ENCODE data around the gene ROCK2.
"Not testable (repeated sequence)": the region's sequence is repeated elsewhere in the genome, so short reads cannot be mapped to it uniquely, and the experiment has no call there.

The ROCK2 gene

DNA sequence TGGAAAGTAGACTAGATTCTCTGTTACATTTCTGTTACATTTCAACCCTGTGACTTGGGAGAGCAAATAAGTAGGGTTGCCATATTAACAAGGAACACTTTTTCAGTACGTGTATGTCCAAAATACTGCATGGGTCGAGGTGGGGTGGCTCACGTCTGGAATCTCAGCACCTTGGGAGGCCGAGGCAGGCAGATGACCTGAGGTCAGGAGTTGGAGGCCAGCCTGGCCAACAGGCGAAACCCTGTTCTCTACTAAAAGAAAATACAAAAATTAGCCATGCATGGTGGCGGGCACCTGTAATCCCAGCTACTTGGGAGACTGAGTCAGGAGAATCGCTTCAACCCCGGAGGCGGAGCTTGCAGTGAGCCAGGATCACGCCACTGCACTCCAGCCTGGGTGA lies 178.0 kb downstream of the ROCK2 start:
- no peak for DNase-seq

GRCh38 chr2:11165046-11165445 lies 179.4 kb downstream of the ROCK2 start:
- DNase-seq: not testable (repeated sequence)

- DNase-seq: no peak
Measured at GRCh38 chr2:11163439-11164317, 180.8 kb downstream of the ROCK2 start.

DNA sequence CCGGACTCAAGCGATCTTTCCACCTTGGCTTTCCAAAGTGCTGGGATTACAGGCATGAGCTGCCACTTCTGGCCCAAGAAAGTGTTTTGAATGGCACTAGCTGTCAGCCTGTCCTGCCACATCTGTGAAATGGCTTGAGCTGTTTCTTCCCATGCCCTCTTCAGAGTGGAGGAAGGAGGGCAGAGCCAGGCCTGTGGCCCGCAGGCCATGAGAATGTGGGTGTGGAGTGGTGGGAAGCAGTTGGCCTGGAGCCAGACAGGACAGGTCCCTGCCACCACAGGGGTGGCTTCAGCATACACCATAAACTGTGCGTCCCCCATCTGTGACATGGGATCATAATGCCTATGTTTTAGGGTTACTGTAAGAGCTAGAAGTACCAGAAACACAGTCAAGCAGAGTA lies 182.7 kb downstream of the ROCK2 start:
- no peak for DNase-seq

DNA sequence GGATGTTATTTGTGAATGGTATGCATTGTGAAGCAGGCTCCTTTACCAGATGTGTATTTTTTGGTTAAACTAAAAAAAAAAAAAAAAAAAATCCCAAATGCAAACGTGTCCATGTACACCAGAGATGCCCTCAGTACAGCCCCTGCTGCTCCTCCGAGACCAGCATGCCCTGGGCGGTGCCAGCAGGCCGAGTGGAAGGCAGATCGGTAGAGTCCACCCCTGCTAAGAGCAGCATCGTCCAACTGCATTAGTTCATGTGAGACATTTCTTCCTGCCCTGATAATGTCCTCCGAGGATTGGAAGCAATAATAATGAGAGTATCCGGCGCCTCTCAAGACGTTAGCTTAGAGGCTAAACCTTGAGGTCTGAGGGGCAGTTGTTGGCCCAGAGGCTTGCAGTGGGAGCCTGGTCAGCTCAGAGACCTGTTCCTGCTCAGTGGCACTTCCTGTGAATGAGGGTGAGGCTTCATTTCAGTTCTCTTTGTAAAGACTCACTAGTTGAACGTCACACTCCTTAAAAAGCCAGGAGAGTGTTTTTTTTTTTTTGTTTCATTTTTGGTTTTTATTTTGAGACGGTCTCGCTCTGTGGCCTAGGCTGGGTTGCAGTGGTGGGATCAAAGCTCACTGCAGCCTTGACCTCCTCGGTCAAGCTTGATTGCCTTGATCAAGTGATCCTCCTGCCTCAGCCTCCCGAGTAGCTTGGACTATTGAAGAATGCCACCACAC lies 183.5 kb downstream of the ROCK2 start:
- peak; percentile 39 for DNase-seq

GRCh38 chr2:11160256-11160655 lies 184.2 kb downstream of the ROCK2 start:
- DNase-seq: no peak

GRCh38 chr2:11159574-11160170 lies 184.8 kb downstream of the ROCK2 start:
- no peak for DNase-seq

DNA sequence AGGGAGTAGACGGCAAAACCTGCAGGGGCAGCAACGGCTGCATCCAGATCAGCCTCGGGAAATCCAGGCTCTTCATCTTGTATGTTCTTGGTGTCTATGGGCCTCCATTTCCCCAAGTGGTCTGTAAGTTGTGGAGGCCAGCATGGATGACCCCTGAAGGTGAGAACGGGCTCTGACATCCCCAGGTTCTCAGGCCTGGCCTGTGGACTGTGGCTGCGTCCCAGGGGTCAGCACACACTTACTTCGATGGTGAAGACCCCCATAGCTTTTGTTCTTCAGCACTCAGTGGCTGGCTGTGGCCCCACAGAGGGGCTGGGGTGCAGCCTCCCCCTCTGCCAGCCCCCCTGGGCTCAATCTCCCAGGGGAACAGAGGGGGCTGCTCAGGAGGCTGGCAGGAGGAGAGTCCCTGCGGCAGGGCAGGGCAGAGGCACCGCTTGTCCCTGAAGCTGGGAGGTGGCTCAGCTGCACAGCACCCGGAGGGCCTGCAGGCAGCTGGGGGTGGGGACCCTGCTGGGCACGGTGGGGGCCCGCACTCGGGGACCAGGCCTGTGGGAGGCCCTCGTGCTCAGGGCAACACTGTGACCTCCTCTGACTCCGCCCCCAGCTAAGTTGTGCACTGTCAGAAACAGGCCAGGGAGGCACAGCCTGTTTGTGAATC lies 185.4 kb downstream of the ROCK2 start:
- DNase-seq: no peak

- no peak for DNase-seq
Measured at GRCh38 chr2:11157731-11158130, 186.7 kb downstream of the ROCK2 start.

GRCh38 chr2:11157296-11157695 lies 187.1 kb downstream of the ROCK2 start:
- DNase-seq: no peak

DNA sequence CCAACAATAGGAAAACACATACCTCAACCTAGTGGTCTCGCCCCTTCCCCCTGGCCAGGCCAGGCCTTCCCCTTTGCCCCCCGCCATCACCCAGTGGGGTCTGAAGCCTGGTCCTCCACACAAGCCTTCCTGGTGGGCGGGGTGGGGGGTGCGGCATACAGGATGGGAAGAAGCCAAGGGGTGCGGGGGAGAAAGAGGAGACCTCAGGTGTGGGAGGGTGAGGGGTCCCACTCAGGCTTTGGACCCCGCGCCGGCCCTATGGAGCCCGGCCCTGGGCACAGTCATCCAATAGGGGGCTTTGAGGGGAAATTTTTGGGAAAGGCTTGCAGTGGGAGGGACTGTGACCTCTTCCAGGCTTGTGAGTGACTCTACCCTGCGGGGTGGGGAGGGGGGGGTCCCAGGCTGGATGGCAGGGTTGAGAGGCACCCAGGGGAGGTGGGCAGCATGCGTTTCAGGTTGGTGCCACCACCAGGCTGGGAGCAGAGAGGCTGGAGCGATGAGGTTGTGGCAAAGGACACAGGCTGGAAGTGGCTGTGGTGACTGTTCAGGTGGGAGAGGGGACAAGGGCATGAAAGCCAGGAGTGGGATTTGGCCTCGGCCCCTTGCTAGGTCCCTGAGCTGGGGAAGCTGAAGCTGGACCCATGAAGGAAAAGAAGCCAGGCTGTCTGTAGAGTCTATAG lies 187.9 kb downstream of the ROCK2 start:
- no peak for DNase-seq

DNA sequence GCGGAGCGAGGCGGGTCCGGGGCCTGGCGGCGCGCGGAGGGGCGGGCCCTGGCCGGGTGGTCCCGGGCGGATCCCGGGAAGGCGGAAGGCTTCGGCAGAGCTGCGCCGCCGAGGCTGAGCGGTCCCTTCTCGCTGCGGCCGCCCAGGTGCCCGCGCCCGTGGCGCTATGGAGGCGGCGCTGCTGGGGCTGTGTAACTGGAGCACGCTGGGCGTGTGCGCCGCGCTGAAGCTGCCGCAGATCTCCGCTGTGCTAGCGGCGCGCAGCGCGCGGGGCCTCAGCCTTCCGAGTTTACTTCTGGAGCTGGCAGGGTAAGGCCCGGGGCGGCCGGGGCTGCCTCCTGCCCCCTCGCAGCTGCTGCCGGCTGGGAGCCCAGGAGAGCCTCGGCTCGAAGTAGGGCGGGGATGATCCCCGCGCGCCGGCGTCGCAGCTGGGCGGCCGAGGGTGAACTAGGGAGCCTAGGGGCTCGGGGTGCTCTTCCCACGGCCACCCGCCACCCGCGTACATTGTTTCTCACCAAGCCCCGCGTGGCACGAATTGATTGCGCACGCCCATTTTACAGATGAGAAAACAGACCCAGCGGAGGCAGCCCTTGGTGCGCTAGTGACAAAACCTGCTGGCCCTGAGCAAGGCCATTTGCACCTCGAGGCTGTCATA lies 188.9 kb downstream of the ROCK2 start, which contains the start of gene SLC66A3:
Gene SLC66A3, plus strand, starts transcription at position 87 of the 655 bp plus-strand sequence. Its CDS starts 80 bp downstream, at position 167.
- no peak for DNase-seq

DNA sequence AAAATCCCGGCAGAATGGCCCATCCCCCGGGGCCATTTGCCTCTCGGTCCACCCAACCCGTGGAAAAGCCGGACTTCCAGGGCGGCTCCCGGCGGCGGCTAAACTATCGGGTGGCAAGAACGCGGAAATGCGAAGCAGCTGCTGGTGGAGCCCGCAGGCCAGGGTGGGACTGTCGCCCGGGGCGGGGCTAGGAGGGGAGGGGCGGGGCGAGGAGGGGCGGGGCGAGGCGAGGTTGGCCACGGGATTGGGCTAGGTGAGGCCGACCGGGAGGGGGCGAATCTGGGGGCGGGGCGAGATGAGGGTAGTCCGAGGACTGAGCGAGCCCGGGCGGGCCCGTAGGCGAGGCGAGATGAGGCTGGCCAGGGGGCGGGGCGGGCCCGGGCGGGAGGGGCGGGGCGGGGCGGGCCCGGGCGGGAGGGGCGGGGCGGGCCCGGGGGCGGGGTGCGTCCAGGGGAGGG lies 189.5 kb downstream of the ROCK2 start:
- DNase-seq: peak; percentile 97

- no peak for DNase-seq
Measured at GRCh38 chr2:11154016-11154922, 190.2 kb downstream of the ROCK2 start.

DNA sequence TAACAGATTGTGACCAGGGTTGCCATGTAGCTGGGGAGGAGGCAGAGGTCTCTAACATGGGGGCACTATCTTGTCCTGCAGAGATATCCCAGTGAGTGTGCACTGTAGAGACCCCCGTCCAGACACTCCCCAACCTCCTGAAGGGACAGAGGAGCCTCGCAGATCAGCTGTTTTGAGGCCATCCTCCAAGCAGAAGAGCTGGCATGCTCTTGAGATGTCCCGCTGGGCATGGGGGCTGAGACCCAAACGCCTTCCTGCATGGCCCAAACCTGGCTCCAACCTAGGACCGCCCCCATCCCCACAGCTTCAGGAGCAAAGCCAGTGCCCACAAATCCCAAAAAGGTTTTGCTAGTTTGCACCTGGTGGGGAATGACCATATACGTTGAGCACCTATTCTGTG lies 191.8 kb downstream of the ROCK2 start:
- DNase-seq: no peak

DNA sequence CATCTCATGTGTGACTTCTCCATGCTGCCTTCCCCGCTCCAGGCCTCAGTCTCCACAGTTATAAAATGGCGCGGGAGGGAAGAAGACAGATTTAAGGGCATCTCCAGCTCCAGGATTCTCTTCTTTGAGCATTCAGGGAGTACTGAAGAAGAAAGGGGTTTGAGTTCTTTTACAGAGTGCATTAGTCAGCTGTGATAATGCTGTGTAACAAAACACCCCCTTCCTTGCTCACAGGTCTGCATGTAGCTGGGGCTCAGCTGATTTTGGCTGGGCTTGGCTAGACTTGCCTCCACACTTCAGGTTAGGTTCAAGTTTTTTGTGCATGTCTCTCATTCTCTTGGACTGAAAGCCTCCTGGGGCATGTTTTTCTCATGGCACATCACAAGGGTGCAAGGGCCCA lies 197.2 kb downstream of the ROCK2 start:
- DNase-seq: no peak

DNA sequence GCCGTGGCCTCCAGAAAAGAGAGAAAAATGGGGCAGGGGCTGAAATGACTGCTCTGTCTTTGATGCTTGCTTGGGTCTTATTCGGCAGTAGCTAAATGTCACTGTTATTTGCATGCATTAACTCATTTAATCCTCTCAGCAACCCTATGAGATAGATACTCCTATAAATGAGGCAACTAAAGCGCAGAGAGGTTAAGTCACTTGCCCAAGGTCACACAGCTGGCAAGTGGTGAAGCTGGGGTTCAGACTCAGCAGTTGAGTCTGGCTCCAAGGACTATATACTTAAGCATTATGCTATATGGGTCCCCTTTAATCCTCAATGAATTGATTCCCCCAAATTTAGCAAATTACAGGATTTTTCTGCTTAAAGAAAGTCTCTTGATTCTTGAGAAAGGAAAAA lies 198.4 kb downstream of the ROCK2 start:
- no peak for DNase-seq

DNA sequence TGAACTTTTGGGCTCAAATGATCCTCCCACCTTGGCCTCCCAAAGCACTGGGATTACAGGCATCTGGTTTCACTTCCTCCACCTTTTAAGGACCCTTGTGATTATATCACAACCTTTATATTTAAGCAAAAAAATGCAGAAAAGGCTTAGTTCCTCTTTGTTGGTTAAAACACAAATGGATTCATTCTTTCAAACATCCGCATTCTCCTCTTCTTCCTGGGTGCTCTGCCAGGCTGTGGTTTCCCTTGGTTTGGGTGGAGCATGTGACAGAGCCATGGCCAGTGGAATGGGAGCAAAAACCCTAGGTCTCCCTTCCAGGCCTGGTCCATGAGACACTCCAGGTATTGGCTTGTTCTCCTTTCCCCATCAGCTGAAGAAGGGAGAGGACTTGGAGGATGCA lies 199.1 kb downstream of the ROCK2 start:
- DNase-seq: no peak

GRCh38 chr2:11144738-11145079 lies 199.7 kb downstream of the ROCK2 start:
- DNase-seq: no peak

- no peak for DNase-seq
Measured at GRCh38 chr2:11144077-11144737, 200.2 kb downstream of the ROCK2 start.

Data from activated CD4-positive, alpha-beta T cell treated with anti-CD3 and anti-CD28 coated beads, Interleukin-2, amount 50 U/mL, for 16 hours (primary cell).